Glomerular endothelial cell (primary cell): ENCODE data around the gene NIN. TPM values are rescaled to one million over a fixed set of nuclear protein-coding genes. Genes with fewer than 3 reads are reported as not detected.

Source experiments
- DNase-seq: peaks from one replicate; pipeline ENCODE4 v3.0.0-alpha.2; 2011; ENCODE audit warnings: low read depth, low spot score; ENCODE audit errors: extremely low read depth
- total RNA-seq: library from RNA; depleted of rRNA; stranded (reverse); fragments of >200 nt; gene quantifications from 2 replicates; pipeline ENCODE4 v1.2.3, GENCODE V29; 2015

NIN gene
- total RNA-seq, 1 donor from 2014 or later: 51.5 TPM

- no peak for DNase-seq
Observed at GRCh38 chr14:50837850-50838470, 7.0 kb upstream of the NIN start.

DNA sequence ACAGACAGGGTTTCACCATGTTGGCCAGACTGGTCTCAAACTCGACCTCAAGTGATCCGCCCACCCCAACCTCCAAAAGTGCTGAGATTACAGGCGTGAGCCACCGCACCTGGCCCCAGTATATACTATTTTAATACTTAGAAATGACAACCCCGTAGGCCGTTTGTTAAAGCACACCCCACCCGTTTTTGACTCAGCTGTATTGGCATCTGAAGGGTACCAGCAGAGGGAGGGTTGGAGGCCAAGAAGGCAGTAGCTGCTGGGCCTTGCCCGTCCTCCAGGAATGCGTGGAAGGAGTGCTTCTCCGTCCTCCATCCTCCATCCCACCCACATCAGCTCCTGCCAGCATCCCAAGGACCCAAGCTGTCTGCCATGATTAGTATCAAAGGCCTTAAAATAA is 6.3 kb upstream of the NIN start:
- no peak for DNase-seq

DNA sequence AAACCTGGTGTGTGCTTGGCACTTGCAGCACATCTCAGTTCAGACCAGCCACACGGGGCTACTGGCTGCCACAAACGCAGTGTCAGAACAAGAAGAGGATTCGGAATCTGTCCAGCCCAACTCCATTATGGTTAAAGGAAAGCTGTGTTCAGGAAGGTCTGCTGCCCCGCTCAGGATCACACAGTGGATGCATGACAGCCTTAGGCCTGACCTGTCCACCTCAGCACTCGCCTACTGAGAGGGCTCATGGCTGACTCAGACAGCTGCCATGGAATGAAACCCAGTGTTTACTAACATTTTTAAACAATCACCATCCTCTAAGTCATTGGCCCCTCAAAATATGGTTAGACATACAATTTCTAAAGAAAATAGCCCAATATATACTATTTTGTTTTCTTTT is 5.6 kb upstream of the NIN start:
- no peak for DNase-seq

DNA sequence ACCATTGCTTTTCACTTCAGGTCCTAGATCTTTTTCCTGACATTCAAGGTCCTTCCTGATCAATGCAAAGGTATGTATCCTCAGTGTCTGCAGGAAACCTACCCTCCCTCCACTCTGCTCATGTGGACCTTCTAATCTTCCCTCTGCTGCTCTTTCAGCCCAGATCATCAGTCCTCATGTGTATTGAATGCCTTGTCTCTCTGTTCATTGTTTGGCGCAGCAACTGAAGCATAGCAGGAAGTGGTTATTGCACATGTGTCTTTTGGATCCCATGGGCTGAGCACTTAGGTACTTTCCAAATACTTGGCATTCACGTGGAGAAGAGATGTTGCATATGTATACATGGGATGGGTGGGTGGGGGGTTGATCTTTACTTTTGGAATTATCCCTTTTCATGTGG is 4.3 kb upstream of the NIN start:
- no peak for DNase-seq

GRCh38 chr14:50834802-50835276 is 3.9 kb upstream of the NIN start:
- no peak for DNase-seq

DNA sequence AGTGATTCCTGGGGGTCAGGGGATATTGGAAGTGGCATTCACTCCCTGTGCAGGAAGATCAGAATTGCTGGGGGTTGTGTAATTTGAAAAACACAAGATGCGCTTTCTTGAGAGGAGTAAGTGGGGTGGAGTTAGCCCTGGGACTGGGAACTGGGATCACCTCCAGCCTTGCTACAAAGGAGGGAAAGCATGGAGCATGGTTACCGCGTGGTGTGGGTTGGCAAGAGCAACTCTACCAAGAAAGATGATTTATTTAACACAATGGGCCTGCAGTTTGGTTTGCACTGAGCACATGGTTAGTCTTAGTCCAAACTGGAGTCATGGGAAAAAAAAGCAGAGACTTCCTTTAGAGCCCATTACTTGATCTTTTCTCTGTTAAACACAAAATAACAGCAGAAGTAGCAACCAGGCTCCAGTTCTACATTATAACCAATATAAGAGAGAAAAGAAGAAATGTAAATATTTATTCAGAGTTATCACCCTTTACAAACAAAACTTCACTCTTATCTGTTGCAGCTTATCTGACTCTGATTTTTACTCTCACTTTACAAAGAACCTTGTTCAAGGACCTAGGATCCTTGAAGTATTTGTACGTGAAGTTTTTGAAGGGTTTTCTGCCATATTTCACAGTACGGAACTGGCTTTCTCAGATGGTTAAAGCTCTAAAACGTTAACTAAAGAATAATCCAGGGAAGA is 2.1 kb upstream of the NIN start:
- no peak for DNase-seq

DNA sequence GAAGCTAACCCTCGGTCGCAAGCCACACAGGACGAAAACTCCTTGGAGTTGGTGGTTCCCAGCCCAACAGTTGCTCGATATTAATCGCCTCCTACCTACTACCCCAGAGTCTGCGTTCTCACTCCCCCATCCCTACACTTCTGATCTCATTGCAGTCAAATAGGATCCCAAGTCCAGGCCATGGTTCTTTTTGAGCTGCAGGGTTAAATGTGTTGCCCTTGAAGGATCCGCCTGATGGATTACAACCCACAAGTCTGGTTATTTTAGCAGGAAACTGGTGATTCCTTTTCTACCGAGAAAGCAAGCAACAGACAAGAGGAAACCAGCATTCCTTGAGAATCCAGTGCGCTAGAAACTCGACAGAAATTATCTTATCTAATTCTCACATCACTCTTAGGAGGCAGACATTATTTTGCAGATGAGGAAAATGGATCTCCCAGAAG is 785 bp upstream of the NIN start:
- no peak for DNase-seq

GRCh38 chr14:50830044-50830931 is 674 bp downstream of the NIN start:
- DNase-seq: no peak

- DNase-seq: no peak
Observed at GRCh38 chr14:50829489-50830043, 1.4 kb downstream of the NIN start.

DNA sequence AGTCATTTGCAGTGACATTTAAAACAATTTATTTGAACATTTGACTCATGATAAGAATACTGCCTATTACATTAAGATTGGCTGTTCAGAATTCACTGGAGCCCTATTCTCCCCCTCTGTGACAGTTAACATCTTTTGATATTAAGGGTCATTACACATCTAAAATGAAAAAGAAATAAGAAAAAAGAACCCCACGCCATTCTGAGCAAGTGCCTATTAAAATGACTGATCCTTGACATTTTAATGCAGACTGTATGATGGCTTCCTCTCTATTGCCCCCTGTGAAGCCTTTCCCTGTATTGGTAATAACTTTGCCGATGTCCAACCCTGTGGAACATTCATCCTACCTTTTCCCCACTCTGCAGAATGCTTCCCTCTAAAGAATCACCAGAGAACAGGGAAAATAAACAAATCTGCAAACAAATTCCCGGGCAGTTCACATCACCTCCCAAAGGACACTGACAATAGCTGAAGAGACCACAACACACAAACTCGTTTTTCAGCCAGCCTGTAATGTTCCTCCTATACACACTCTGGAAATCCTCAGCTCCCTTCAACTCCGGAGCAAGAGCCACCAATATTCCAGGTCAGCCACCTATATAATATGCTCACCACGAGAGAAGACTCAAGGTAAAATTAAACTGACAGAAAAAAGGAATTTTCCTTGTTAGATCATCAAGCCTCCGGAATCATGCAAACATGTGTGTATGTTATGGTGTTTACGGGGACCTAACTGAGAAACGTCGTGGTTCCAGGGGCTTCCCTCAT is 2.1 kb downstream of the NIN start:
- DNase-seq: no peak

- DNase-seq: no peak
Observed at GRCh38 chr14:50826681-50827080, 4.3 kb downstream of the NIN start.

DNA sequence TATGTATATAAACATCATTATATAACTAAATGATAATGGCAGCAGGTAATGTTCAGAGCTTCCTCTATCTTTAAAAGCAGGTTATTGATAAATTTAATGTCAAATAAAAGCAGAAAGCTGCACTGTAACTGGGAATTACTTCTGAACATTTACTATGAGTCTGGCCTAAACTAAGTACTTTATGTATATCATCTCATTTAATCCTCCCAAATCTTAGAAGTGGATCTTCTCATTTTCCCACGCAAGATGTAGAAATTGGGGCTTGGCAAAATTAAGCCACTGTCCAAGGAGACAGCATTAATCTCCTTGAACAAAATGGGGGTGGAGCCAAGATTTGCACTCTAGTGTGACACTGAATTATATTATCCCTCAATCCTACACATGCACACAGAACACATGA is 5.7 kb downstream of the NIN start:
- DNase-seq: no peak

GRCh38 chr14:50823762-50824636 is 7.0 kb downstream of the NIN start:
- DNase-seq: no peak

GRCh38 chr14:50823051-50823761 is 7.8 kb downstream of the NIN start:
- DNase-seq: no peak

DNA sequence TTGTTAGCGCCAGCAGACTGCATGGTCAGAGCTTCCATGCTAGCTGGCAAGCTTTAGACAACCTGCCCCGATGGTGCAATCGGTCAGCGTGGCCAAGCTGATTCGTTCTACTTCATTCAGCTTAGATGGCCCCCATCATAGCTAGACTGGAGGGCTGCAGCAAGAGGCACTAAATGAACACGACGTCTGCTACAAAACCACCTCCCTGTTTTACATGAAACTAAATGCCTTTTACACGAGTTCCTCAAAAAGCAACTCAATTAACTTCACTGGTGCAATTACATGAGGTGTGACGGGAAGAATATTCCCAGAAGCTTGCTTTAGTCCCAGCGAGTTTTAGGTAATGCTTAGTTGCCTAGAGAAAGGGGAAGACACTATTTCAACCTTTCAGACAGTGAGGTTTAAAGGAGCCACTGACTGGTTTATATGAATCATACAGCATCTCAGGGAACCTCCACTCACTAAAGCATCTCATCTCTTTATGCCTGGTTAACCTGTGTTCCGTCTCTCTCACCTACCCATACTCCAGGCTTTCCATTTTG is 8.4 kb downstream of the NIN start:
- no peak for DNase-seq

- no peak for DNase-seq
Observed at GRCh38 chr14:50821510-50822464, 9.2 kb downstream of the NIN start.

GRCh38 chr14:50820786-50821509 is 10.0 kb downstream of the NIN start:
- DNase-seq: no peak
